ENCODE results near the gene GPR132.

GRCh38 chr14:105059035-105059924 is 6.0 kb downstream of the GPR132 start:
- TF ChIP-seq TCF7L2 (IDR thresholded peaks at IDR 0.05; ENCODE audit: low read depth, low read length) (no peak), CTCF (IDR thresholded peaks at IDR 0.05) (no peak), POLR2AphosphoS5 (IDR thresholded peaks at IDR 0.05; ENCODE audit: low read depth, low read length) (no peak)
